H9 (cell line): Measurements from ENCODE around the gene TTC32. TPM values are rescaled to one million over a fixed set of nuclear protein-coding genes. Genes with fewer than 3 reads are reported as not detected.

Experiments used
- DNase-seq: peaks from one replicate; pipeline ENCODE4 v3.0.0-alpha.2; 2017
- H2AFZ ChIP-seq: one replicate; pipeline ENCODE4 v1.6.1; 2013; ENCODE audit warnings: mild to moderate bottlenecking, low read length, control low read depth, moderate library complexity
- H2AK5ac ChIP-seq: 2 replicates; pipeline ENCODE4 v1.6.1; 2013; ENCODE audit warnings: low read length, control low read depth, mixed read lengths; ENCODE audit not compliant: insufficient read length
- H2BK120ac ChIP-seq: one replicate; pipeline ENCODE4 v1.6.1; 2013; ENCODE audit warnings: low read depth, mild to moderate bottlenecking, low read length, control low read depth, inconsistent platforms; ENCODE audit not compliant: poor library complexity, severe bottlenecking
- H2BK12ac ChIP-seq: 2 replicates; pipeline ENCODE4 v1.6.1; 2013; ENCODE audit warnings: low read length, control low read depth, mixed read lengths, low read depth; ENCODE audit not compliant: insufficient read length
- H2BK15ac ChIP-seq: 2 replicates; pipeline ENCODE4 v1.6.1; 2013; ENCODE audit warnings: low read depth, low read length, control low read depth
- H2BK20ac ChIP-seq: one replicate; pipeline ENCODE4 v1.6.1; 2013; ENCODE audit warnings: low read depth, mild to moderate bottlenecking, low read length, control low read depth, inconsistent platforms; ENCODE audit not compliant: poor library complexity, severe bottlenecking
- H2BK5ac ChIP-seq: 2 replicates; pipeline ENCODE4 v1.6.1; 2013; ENCODE audit warnings: low read length, control low read depth, mixed read lengths; ENCODE audit not compliant: insufficient read length
- H3K14ac ChIP-seq: 2 replicates; pipeline ENCODE4 v1.6.1; 2013; ENCODE audit warnings: low read length, control low read depth; ENCODE audit not compliant: insufficient read depth
- H3K18ac ChIP-seq: 2 replicates; pipeline ENCODE4 v1.6.1; 2013; ENCODE audit warnings: low read depth, mild to moderate bottlenecking, mixed read lengths, low read length, control low read depth; ENCODE audit not compliant: insufficient read length
- H3K23ac ChIP-seq: 2 replicates; pipeline ENCODE4 v1.6.1; 2013; ENCODE audit warnings: low read length, control low read depth, mixed read lengths, low read depth; ENCODE audit not compliant: insufficient read length
- H3K23me2 ChIP-seq: 2 replicates; pipeline ENCODE4 v1.6.1; 2013; ENCODE audit warnings: low read depth, mild to moderate bottlenecking, mixed read lengths, low read length, control low read depth; ENCODE audit not compliant: insufficient read length, poor library complexity, severe bottlenecking
- H3K27ac ChIP-seq: 2 replicates; pipeline ENCODE4 v1.5.1; 2013; ENCODE audit warnings: low read length, control low read depth, mixed read lengths, low read depth; ENCODE audit not compliant: insufficient read length
- H3K27me3 ChIP-seq: 2 replicates; pipeline ENCODE4 v1.6.1; 2013; ENCODE audit warnings: low read length, control low read depth, inconsistent platforms; ENCODE audit not compliant: insufficient read depth
- H3K4ac ChIP-seq: 2 replicates; pipeline ENCODE4 v1.6.1; 2013; ENCODE audit warnings: low read depth, mild to moderate bottlenecking, control low read depth, inconsistent platforms, low read length, moderate library complexity
- H3K4me1 ChIP-seq: 2 replicates; pipeline ENCODE4 v1.6.1; 2013; ENCODE audit warnings: low read length, control low read depth, inconsistent platforms; ENCODE audit not compliant: insufficient read depth
- H3K4me2 ChIP-seq: 2 replicates; pipeline ENCODE4 v1.6.1; 2013; ENCODE audit warnings: low read length, control low read depth, mixed read lengths; ENCODE audit not compliant: insufficient read length, insufficient read depth
- H3K56ac ChIP-seq: 2 replicates; pipeline ENCODE4 v1.6.1; 2013; ENCODE audit warnings: low read depth, mild to moderate bottlenecking, mixed read lengths, low read length, control low read depth; ENCODE audit not compliant: insufficient read length
- H3K79me1 ChIP-seq: 2 replicates; pipeline ENCODE4 v1.6.1; 2013; ENCODE audit warnings: low read depth, mild to moderate bottlenecking, moderate library complexity, low read length, control low read depth, inconsistent platforms; ENCODE audit not compliant: insufficient read depth, poor library complexity, severe bottlenecking
- H3K79me2 ChIP-seq: 2 replicates; pipeline ENCODE4 v1.6.1; 2013; ENCODE audit warnings: low read length, control low read depth, inconsistent platforms; ENCODE audit not compliant: insufficient read depth
- H3K9ac ChIP-seq: 2 replicates; pipeline ENCODE4 v1.6.1; 2013; ENCODE audit warnings: low read length, control low read depth, mixed read lengths; ENCODE audit not compliant: insufficient read length; ENCODE audit errors: extremely low read depth
- H3K9me3 ChIP-seq: one replicate; pipeline ENCODE4 v1.6.1; 2013; ENCODE audit warnings: low read depth, low read length, inconsistent platforms; ENCODE audit not compliant: control insufficient read depth
- H3T11ph ChIP-seq: one replicate; pipeline ENCODE4 v1.6.1; 2013; ENCODE audit warnings: mild to moderate bottlenecking, low read length, control low read depth, inconsistent platforms
- H4K20me1 ChIP-seq: one replicate; pipeline ENCODE4 v1.6.1; 2013; ENCODE audit not compliant: control insufficient read depth, insufficient read length, insufficient read depth
- H4K5ac ChIP-seq: 2 replicates; pipeline ENCODE4 v1.6.1; 2013; ENCODE audit warnings: low read depth, mild to moderate bottlenecking, mixed read lengths, low read length, control low read depth; ENCODE audit not compliant: insufficient read length
- H4K8ac ChIP-seq: replicated peaks from 2 replicates; pipeline ENCODE4 v1.6.1; 2013; ENCODE audit warnings: low read length, control low read depth, mixed read lengths, low read depth; ENCODE audit not compliant: insufficient read length
- H4K91ac ChIP-seq: 2 replicates; pipeline ENCODE4 v1.6.1; 2013; ENCODE audit warnings: low read depth, mild to moderate bottlenecking, moderate library complexity, mixed read lengths, low read length, control low read depth; ENCODE audit not compliant: insufficient read length
- H3K27ac Mint-ChIP-seq, 3 experiments: 2 replicates in 2 of 3; 3 replicates in 1 of 3; pipeline ENCODE4 v1.8.0; 2020 to 2021; ENCODE audit warnings: mixed read lengths in 3 of 3, mild to moderate bottlenecking in 1 of 3, moderate library complexity in 1 of 3
- H3K27me3 Mint-ChIP-seq: 2 replicates; pipeline ENCODE4 v1.8.0; 2021; ENCODE audit warnings: low read depth, mild to moderate bottlenecking, moderate library complexity, mixed read lengths
- H3K36me3 Mint-ChIP-seq, 3 experiments: 2 replicates in 2 of 3; 3 replicates in 1 of 3; pipeline ENCODE4 v1.8.0; 2020 to 2021; ENCODE audit warnings: low read depth in 3 of 3, mixed read lengths in 3 of 3; ENCODE audit not compliant: insufficient read depth in 1 of 3
- H3K4me1 Mint-ChIP-seq, 2 experiments: 2 replicates each; pipeline ENCODE4 v1.8.0; 2020; ENCODE audit warnings: mixed read lengths in 2 of 2
- H3K4me3 Mint-ChIP-seq, 2 experiments: 2 replicates in 1 of 2; 3 replicates in 1 of 2; pipeline ENCODE4 v1.8.0; 2020 to 2021; ENCODE audit warnings: mild to moderate bottlenecking in 2 of 2, mixed read lengths in 2 of 2, moderate library complexity in 1 of 2
- H3K9me3 Mint-ChIP-seq, 2 experiments: 2 replicates in 1 of 2; 3 replicates in 1 of 2; pipeline ENCODE4 v1.8.0; 2020; ENCODE audit warnings: mild to moderate bottlenecking in 2 of 2, mixed read lengths in 2 of 2, moderate library complexity in 1 of 2
- WGBS: extraction: QIAGEN DNeasy Blood & Tissue Kit; methylation state at CpG from one replicate; pipeline ENCODE4 v1.1.7; 2013; ENCODE audit warnings: missing lambda C conversion rate, low lambda C conversion rate, mixed read lengths; ENCODE audit not compliant: insufficient read length; ENCODE audit errors: extremely low coverage; 5-methylcytosine and 5-hydroxymethylcytosine counted together
- total RNA-seq: library from RNA; stranded (reverse); gene quantifications from 2 replicates; pipeline ENCODE4 v1.2.1, GENCODE V29; 2021
- TF ChIP-seq, protein P1 (sequence below): fragments of 200-600 bp; sonication (generic); conservative IDR thresholded peaks from 3 replicates; pipeline ENCODE4 v1.8.0; 2021; ENCODE audit warnings: antibody characterized with exemption, mild to moderate bottlenecking

Gene TTC32
- total RNA-seq, 1 experiment from 2014 or later, result 8.9 TPM

DNA sequence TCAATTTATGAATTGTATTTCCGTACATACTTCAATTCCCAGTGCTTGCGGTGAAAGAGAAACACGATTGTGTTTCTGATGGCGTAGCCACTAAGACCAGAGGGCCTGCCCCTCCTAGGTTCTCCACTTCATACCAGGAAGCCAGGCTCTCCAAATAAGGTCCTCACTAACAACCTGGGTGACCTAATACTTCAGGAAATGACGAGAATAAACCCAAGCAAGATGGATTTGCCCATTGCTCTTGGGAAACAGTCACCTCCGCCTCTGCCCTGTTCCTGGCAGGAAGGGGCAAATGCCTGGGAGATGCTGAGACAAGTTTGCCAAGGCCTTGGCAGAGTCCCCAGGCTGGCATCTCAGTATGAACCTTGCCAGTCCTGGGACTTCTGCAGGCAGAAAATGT lies 41.8 kb downstream of the TTC32 start:
- peaks cover 16% of the 10 kb centered on the region for H3K27me3 Mint-ChIP-seq
- Histone ChIP-seq H3K18ac (no peak overlapping the region), H2AK5ac (no peak overlapping the region), H3K4me1 (no peaks in the 10 kb centered on the region), H3K23me2 (no peaks in the 10 kb centered on the region), H3K27ac (no peak overlapping the region), H3K56ac (no peak overlapping the region), H3T11ph (no peak overlapping the region), H4K5ac (no peak overlapping the region), H3K79me1 (no peaks in the 10 kb centered on the region), H3K4me2 (no peak overlapping the region), H3K14ac (no peak overlapping the region), H2AFZ (no peak overlapping the region), H3K79me2 (no peaks in the 10 kb centered on the region), H4K20me1 (no peaks in the 10 kb centered on the region), H3K27me3 (no peaks in the 10 kb centered on the region), H2BK120ac (no peak overlapping the region), H3K23ac (no peak overlapping the region), H3K9me3 (no peaks in the 10 kb centered on the region), H2BK12ac (no peak overlapping the region), H2BK20ac (no peak overlapping the region), H2BK15ac (no peak overlapping the region), H4K91ac (no peak overlapping the region), H3K9ac (no peak overlapping the region), H3K4ac (no peak overlapping the region), H4K8ac (no peak overlapping the region), H2BK5ac (no peak overlapping the region)
- no peak for DNase-seq
- peaks cover 4 to 8% of the 10 kb centered on the region in 2 experiments for H3K4me1 Mint-ChIP-seq
- H3K36me3 Mint-ChIP-seq, result no peaks in the 10 kb centered on the region; a peak in 1 of 7 replicates
- TF ChIP-seq, protein P1, sequence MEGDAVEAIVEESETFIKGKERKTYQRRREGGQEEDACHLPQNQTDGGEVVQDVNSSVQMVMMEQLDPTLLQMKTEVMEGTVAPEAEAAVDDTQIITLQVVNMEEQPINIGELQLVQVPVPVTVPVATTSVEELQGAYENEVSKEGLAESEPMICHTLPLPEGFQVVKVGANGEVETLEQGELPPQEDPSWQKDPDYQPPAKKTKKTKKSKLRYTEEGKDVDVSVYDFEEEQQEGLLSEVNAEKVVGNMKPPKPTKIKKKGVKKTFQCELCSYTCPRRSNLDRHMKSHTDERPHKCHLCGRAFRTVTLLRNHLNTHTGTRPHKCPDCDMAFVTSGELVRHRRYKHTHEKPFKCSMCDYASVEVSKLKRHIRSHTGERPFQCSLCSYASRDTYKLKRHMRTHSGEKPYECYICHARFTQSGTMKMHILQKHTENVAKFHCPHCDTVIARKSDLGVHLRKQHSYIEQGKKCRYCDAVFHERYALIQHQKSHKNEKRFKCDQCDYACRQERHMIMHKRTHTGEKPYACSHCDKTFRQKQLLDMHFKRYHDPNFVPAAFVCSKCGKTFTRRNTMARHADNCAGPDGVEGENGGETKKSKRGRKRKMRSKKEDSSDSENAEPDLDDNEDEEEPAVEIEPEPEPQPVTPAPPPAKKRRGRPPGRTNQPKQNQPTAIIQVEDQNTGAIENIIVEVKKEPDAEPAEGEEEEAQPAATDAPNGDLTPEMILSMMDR, result no peak
- H3K4me3 Mint-ChIP-seq, result no peak overlapping the region
- H3K9me3 Mint-ChIP-seq, result no peaks in the 10 kb centered on the region
- no peak overlapping the region for H3K27ac Mint-ChIP-seq
- no CpG with 5 or more reads among the region's 6 CpGs for WGBS
